MCF 10A (cell line): ENCODE measurements around the gene COPS6. TPM values are rescaled to one million over a fixed set of nuclear protein-coding genes. Genes with fewer than 3 reads are reported as not detected.
A peak's percentile ranks its signal among the peaks of the same experiment; 100 is the strongest.

Source experiments
- BruUV-seq: library from RNA; stranded (reverse); fragments of 400-500 nt; replicated peaks from 2 replicates; lab custom pipeline; 2021; lab: Mats Ljungman, UMichigan
- CTCF ChIA-PET: fragments of 300-600 bp; sonication (Branson Sonifier 250); formaldehyde crosslinking; extraction: SDS; loops from one replicate; lab custom pipeline; 2021; ENCODE audit warnings: antibody characterized with exemption, inconsistent platforms; lab: Yijun Ruan, JAX
- POLR2A ChIA-PET: fragments of 300-600, 350-650 bp; sonication (Branson Sonifier 250); formaldehyde crosslinking; extraction: SDS; loops from one replicate; lab custom pipeline; 2020; ENCODE audit warnings: antibody characterized with exemption, inconsistent platforms; lab: Yijun Ruan, JAX
- DNase-seq: peaks from one replicate; pipeline ENCODE4 v3.0.0-alpha.2; 2018; ENCODE audit not compliant: unreplicated experiment
- H3K27ac Mint-ChIP-seq: one replicate; pipeline ENCODE4 v1.8.0; 2022; ENCODE audit warnings: mild to moderate bottlenecking, low read depth, mixed read lengths; ENCODE audit not compliant: unreplicated experiment
- H3K27me3 Mint-ChIP-seq: one replicate; pipeline ENCODE4 v1.8.0; 2022; ENCODE audit warnings: mixed read lengths; ENCODE audit not compliant: insufficient read depth, unreplicated experiment
- H3K36me3 Mint-ChIP-seq: one replicate; pipeline ENCODE4 v1.8.0; 2022; ENCODE audit warnings: mild to moderate bottlenecking, moderate library complexity, mixed read lengths; ENCODE audit not compliant: insufficient read depth, unreplicated experiment
- H3K4me1 Mint-ChIP-seq: one replicate; pipeline ENCODE4 v1.8.0; 2022; ENCODE audit warnings: mixed read lengths; ENCODE audit not compliant: insufficient read depth, unreplicated experiment
- H3K4me3 Mint-ChIP-seq: one replicate; pipeline ENCODE4 v1.8.0; 2022; ENCODE audit warnings: mild to moderate bottlenecking, moderate library complexity, mixed read lengths; ENCODE audit not compliant: unreplicated experiment
- H3K9me3 Mint-ChIP-seq: one replicate; pipeline ENCODE4 v1.8.0; 2022; ENCODE audit warnings: mixed read lengths; ENCODE audit not compliant: unreplicated experiment
- intact Hi-C: fragments of 100-400 bp; cut with micrococcal nuclease; formaldehyde crosslinking; loops from 2 replicates; pipeline ENCODE4 v1.14.1; 2022
- microRNA-seq: library from miRNA; unstranded; fragments of <30 nt; microRNA quantifications from one replicate; pipeline ENCODE4 v1.2.0, GENCODE V29; 2022
- total RNA-seq: library from RNA; stranded (reverse); gene quantifications from 2 replicates; pipeline ENCODE4 v1.2.3, GENCODE V29; 2022
- TF ChIP-seq, protein P1 (sequence below): fragments of 200-600 bp; IDR thresholded peaks from one replicate; pipeline ENCODE4 v1.8.0; 2022; ENCODE audit warnings: antibody characterized with exemption, mild to moderate bottlenecking; ENCODE audit not compliant: unreplicated experiment

COPS6 gene
- total RNA-seq, 1 experiment from 2014 or later, result 103 TPM

DNA sequence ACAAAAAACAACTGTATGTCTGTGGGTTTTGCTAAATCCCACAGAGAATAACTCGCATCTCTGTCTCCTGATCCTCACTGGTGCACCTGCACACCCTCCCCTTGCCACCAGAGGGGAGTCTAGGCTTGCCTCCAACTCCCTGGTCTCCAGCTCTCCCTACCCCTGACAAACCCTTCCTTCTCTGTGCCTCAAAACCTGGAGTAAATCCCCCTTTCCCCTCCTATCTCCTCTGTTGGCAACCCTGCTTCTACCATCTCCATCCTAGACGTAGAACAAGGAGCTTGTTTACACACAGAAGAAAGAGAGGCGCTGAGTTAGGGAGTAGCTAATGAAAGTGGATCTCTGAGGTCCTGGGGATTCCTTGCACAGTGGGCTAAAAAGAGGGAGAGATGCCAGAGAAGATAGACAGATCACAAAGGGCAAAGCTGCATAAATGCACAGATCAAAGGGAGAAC, 44.0 kb downstream of the COPS6 start:
- no peak overlapping the region for H3K27ac Mint-ChIP-seq
- H3K27me3 Mint-ChIP-seq, result peaks cover 10% of the 10 kb centered on the region
- no peak overlapping the region for H3K4me3 Mint-ChIP-seq
- BruUV-seq, result no TSS peak
- H3K4me1 Mint-ChIP-seq, result peaks cover 11% of the 10 kb centered on the region
- no peaks in the 10 kb centered on the region for H3K9me3 Mint-ChIP-seq
- POLR2A ChIA-PET, result interaction anchor here (1.0 to 1.3 kb wide), 3 partner anchors 9 to 77 kb away, joined by 3 to 6 read pairs (median 5); partner anchors contain the start of gene LAMTOR4
- TF ChIP-seq, protein P1, sequence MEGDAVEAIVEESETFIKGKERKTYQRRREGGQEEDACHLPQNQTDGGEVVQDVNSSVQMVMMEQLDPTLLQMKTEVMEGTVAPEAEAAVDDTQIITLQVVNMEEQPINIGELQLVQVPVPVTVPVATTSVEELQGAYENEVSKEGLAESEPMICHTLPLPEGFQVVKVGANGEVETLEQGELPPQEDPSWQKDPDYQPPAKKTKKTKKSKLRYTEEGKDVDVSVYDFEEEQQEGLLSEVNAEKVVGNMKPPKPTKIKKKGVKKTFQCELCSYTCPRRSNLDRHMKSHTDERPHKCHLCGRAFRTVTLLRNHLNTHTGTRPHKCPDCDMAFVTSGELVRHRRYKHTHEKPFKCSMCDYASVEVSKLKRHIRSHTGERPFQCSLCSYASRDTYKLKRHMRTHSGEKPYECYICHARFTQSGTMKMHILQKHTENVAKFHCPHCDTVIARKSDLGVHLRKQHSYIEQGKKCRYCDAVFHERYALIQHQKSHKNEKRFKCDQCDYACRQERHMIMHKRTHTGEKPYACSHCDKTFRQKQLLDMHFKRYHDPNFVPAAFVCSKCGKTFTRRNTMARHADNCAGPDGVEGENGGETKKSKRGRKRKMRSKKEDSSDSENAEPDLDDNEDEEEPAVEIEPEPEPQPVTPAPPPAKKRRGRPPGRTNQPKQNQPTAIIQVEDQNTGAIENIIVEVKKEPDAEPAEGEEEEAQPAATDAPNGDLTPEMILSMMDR, result peak; percentile 93
- intact Hi-C loops, result loop anchor here (1.0 to 10.0 kb wide), 3 partner anchors 84 to 275 kb away; no protein-coding TSS in a partner anchor
- peak; percentile 71 for DNase-seq
- CTCF ChIA-PET, result interaction anchor here (0.6 to 8.2 kb wide), 30 partner anchors 8 to 726 kb away, joined by 3 to 93 read pairs (median 4); partner anchors contain the start of genes AP4M1, PVRIG and TRAPPC14
- no peaks in the 10 kb centered on the region for H3K36me3 Mint-ChIP-seq

DNA sequence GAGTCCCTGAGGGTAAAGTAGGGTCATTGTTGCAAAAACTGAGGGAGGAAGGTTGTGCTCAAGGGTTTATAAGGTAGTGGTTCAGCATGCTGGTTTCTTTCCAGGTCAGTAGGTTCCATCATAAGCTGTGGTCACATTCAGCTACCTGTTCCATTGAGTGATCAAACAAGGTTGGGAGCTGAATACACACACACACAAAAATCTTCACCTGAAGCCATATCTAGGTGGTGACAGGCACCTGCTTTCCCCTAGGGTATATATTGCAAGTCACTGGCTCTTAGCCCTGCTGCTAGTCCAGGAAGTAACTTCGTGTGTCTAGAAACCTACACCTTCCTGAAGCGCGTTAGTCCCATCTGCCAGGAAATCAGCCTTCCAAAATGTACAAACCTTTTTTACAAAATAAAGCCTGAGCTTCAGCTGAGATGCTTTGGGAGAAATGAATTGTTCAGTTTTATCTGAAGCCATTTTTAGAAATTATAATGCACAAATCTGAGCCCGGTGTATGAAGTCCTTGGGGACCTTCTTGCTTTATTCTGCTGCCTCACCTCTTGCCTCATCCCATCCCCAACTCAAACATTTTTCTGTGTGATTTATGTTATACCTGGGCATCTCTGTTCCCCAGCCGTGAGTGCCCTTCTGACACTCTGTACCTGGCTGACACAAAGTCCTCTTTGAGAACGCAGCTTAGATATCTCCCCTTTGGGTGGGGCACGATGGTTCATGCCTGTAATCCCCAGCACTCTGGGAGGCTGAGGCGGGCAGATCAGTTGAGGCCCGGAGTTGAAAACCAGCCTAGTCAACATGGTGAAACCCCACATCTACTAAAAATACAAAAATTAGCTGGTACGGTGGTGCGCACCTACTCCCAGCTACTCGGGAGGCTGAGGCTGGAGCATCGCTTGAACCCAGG, 49.3 kb downstream of the COPS6 start:
- DNase-seq, result no peak
- Mint-ChIP-seq H3K27me3 (peaks cover 10% of the 10 kb centered on the region), H3K36me3 (no peaks in the 10 kb centered on the region), H3K4me1 (no peaks in the 10 kb centered on the region), H3K27ac (no peak overlapping the region), H3K4me3 (no peak overlapping the region), H3K9me3 (no peaks in the 10 kb centered on the region)
- no TSS peak for BruUV-seq
- TF ChIP-seq, protein P1, result no peak
- intact Hi-C loops, result loop anchor here (10.0 kb wide), 1 partner anchor 207 kb away; no protein-coding TSS in a partner anchor
- ChIA-PET POLR2A (interaction anchor here (0.7 to 1.2 kb wide), 3 partner anchors 11 to 159 kb away, joined by 3 to 5 read pairs (median 4); partner anchors contain the start of genes GPC2, LAMTOR4 and STAG3), CTCF (interaction anchor here (0.7 to 2.1 kb wide), 4 partner anchors 8 to 80 kb away, joined by 4 to 10 read pairs (median 6); no protein-coding TSS in a partner anchor)

DNA sequence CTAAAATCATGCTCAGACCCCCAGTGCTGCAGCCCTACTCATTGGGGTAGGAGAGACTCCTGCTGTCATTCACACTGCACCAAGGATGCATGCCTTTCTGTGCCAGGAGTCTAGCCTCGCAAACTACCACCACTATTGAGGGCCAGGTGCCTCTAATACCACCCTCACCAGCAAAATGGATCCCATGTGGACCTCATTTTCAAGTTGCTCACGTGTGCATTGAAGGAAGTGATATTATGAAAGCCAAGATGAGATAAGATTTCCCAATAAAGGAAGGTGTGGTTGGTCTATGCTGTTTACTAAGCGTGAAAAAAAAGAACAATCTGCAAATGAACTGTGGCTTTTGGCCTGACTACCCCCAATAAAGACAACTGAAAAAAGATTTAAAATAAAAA, 52.8 kb downstream of the COPS6 start:
- TF ChIP-seq, protein P1, result no peak
- CTCF ChIA-PET, result interaction anchor here (0.6 to 5.3 kb wide), 3 partner anchors 9 to 34 kb away, joined by 3 to 34 read pairs (median 4); no protein-coding TSS in a partner anchor
- POLR2A ChIA-PET, result interaction anchor here (0.9 to 1.9 kb wide), 5 partner anchors 9 to 126 kb away, joined by 3 to 5 read pairs (median 3); partner anchors contain the start of genes AP4M1, MCM7 and ZKSCAN1
- H3K4me3 Mint-ChIP-seq, result no peak overlapping the region
- no peaks in the 10 kb centered on the region for H3K27me3 Mint-ChIP-seq
- no TSS peak for BruUV-seq
- H3K9me3 Mint-ChIP-seq, result no peaks in the 10 kb centered on the region
- H3K36me3 Mint-ChIP-seq, result no peaks in the 10 kb centered on the region
- intact Hi-C loops, result no loop called here
- DNase-seq, result no peak
- H3K4me1 Mint-ChIP-seq, result no peaks in the 10 kb centered on the region
- no peak overlapping the region for H3K27ac Mint-ChIP-seq

Small RNAs within 50 kb of the gene (microRNA-seq; reads per million reads assigned to microRNA genes)
- 2,609 reads per million, percentile 90 among the genes with 10 or more reads in this experiment for gene MIR106B
- gene MIR25, result 669 reads per million, percentile 84 among the genes with 10 or more reads in this experiment
- gene MIR93, result 7,074 reads per million, percentile 95 among the genes with 10 or more reads in this experiment

Other genes starting within 250 kb of the COPS6 start
- not detected in 2 replicates for gene OR2AE1, start 211.9 kb upstream of the COPS6 start, total RNA-seq
- 28.1 and 28.2 TPM in 2 replicates for gene TRIM4, start 169.4 kb upstream of the COPS6 start, total RNA-seq
- not detected in 2 replicates for gene GJC3, start 159.3 kb upstream of the COPS6 start, total RNA-seq
- 0.58 and 0.59 TPM in 2 replicates for gene AZGP1, start 112.9 kb upstream of the COPS6 start, total RNA-seq
- 80.2 and 86.2 TPM in 2 replicates for gene ZKSCAN1, start 73.4 kb upstream of the COPS6 start, total RNA-seq
- gene ZSCAN21, start 39.2 kb upstream of the COPS6 start, total RNA-seq, result 13.8 and 14.7 TPM in 2 replicates
- 23.7 and 24.8 TPM in 2 replicates for gene ZNF3, start 7.2 kb upstream of the COPS6 start, total RNA-seq
- 38.5 and 67.8 TPM in 2 replicates for gene MCM7, start 12.4 kb downstream of the COPS6 start, total RNA-seq
- 13.5 and 13.6 TPM in 2 replicates for gene AP4M1, start 12.7 kb downstream of the COPS6 start, total RNA-seq
- gene TAF6, start 30.4 kb downstream of the COPS6 start, total RNA-seq, result 47.2 and 58.9 TPM in 2 replicates
- gene CNPY4, start 30.7 kb downstream of the COPS6 start, total RNA-seq, result 2.9 and 3.0 TPM in 2 replicates
- gene MBLAC1, start 38.0 kb downstream of the COPS6 start, total RNA-seq, result 2.5 and 3.2 TPM in 2 replicates
- 76.6 and 87.3 TPM in 2 replicates for gene LAMTOR4, start 59.9 kb downstream of the COPS6 start, total RNA-seq
- gene TRAPPC14, start 69.8 kb downstream of the COPS6 start, total RNA-seq, result 18.0 and 21.7 TPM in 2 replicates
- gene GAL3ST4, start 79.6 kb downstream of the COPS6 start, total RNA-seq, result 0.17 and 0.26 TPM in 2 replicates
- gene GPC2, start 88.4 kb downstream of the COPS6 start, total RNA-seq, result 0.65 and 1.0 TPM in 2 replicates
- 1.1 and 1.5 TPM in 2 replicates for gene STAG3, start 88.9 kb downstream of the COPS6 start, total RNA-seq
- gene PVRIG, start 131.0 kb downstream of the COPS6 start, total RNA-seq, result 0.74 TPM in 1 of 2 replicates, not detected in the other
- gene SPDYE3, start 218.7 kb downstream of the COPS6 start, total RNA-seq, result not detected in 2 replicates